Epithelial cell of esophagus (primary cell): ENCODE data around the gene PLXNB1.

ENCODE experiments used
- DNase-seq: peaks from one replicate; pipeline ENCODE4 v3.0.0; 2010; ENCODE audit warnings: low read depth
- H3K4me3 ChIP-seq: 2 replicates; pipeline ENCODE4 v1.5.1; 2011; ENCODE audit warnings: mild to moderate bottlenecking, low read length, control low read depth
- CTCF ChIP-seq: IDR thresholded peaks from 2 replicates; pipeline ENCODE4 v1.5.1; 2011; ENCODE audit warnings: low read depth, mild to moderate bottlenecking, low read length, control low read depth, inconsistent platforms; ENCODE audit not compliant: insufficient read depth; ENCODE audit errors: missing control alignments

The PLXNB1 gene

DNA sequence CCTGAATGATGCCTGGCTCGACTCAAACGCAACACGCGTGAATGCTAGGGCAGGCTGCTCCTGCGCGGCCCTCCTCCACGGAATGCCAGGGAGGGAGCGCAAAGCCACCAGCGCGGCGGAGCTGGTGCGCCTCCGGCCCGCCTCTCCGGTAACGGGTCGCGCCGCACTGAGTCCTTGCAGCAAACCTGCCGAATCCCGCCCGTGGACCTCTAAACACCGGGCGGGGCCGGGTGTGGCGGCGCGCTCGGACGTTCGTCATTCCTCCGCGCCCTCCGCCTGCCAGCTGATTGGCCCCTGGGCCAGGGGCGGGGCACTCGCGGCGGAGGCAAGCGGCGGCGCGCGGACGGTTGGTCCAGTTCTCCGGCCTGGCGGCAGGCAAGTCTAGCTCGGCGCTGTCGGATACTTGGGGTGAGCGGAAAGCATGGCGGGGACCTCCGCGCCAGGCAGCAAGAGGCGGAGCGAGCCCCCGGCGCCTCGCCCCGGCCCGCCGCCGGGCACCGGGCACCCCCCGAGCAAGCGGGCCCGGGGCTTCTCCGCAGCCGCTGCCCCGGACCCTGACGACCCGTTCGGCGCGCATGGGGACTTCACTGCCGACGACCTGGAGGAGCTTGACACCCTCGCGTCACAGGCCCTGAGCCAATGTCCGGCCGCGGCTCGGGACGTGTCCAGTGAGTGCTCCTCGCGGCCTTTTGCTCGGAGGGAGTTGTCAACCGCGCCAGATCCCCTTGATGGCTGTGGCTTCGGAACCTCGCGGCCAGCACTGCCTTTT lies 16.7 kb upstream of the PLXNB1 start, which contains the start of gene ATRIP:
TSS of gene ATRIP (plus strand) at position 313 of the 769 bp plus-strand sequence. CDS start at position 422, 109 bp downstream.
- peak; percentile 95 for DNase-seq
- H3K4me3 ChIP-seq, result peak within 1 kb of the TSS; percentile 73
- TF ChIP-seq CTCF, result no peak

- TF ChIP-seq CTCF, result no peak
- H3K4me3 ChIP-seq, result peak overlapping the region; percentile 73
- no peak for DNase-seq
These were observed 16.1 kb upstream of the PLXNB1 start for GRCh38 chr3:48446043-48446424.

GRCh38 chr3:48445277-48445882 lies 15.5 kb upstream of the PLXNB1 start:
- no peak for TF ChIP-seq CTCF
- DNase-seq, result no peak
- H3K4me3 ChIP-seq, result peak overlapping the region; percentile 73

DNA sequence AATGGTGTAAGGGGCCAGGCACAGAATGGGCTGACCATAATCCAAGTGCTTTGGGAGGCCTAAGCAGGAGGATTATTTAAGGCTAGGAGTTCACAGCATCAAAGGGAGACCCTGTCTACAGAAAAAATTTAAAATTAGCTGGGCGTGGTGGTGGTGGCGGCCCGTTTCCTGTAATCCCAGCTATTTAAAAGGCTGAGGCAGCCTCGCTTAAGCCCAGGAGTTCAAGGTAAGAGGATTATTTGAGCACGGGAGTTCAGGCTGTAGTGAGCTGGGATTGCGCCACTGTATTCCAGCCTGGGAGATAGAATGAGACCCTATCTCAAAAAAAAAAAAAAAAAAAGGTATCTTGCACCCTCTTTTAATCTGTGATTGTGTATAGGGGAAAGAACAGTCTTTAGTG lies 12.1 kb upstream of the PLXNB1 start:
- DNase-seq, result no peak
- H3K4me3 ChIP-seq, result peak overlapping the region; percentile 98
- TF ChIP-seq CTCF, result no peak

DNA sequence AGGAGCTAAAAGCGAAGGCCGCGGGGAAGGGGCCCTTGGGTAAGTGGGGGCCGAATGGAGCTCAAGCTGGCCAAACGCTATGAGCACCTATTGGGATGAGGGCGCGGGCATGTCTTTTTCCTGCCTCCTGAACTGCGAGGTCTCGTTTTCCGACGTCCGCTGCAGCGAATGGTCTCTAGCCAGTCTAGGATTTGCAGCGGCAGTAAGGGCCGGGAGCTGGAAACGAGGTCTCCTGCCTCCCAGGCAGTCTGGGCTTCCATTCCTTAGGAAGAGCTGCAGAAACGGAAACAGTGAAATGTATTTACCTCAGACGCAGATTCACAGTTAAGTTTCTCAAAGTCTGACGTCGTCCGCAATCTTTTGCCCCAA lies 10.7 kb upstream of the PLXNB1 start:
- H3K4me3 ChIP-seq, result peak overlapping the region; percentile 98
- DNase-seq, result no peak
- TF ChIP-seq CTCF, result no peak

DNA sequence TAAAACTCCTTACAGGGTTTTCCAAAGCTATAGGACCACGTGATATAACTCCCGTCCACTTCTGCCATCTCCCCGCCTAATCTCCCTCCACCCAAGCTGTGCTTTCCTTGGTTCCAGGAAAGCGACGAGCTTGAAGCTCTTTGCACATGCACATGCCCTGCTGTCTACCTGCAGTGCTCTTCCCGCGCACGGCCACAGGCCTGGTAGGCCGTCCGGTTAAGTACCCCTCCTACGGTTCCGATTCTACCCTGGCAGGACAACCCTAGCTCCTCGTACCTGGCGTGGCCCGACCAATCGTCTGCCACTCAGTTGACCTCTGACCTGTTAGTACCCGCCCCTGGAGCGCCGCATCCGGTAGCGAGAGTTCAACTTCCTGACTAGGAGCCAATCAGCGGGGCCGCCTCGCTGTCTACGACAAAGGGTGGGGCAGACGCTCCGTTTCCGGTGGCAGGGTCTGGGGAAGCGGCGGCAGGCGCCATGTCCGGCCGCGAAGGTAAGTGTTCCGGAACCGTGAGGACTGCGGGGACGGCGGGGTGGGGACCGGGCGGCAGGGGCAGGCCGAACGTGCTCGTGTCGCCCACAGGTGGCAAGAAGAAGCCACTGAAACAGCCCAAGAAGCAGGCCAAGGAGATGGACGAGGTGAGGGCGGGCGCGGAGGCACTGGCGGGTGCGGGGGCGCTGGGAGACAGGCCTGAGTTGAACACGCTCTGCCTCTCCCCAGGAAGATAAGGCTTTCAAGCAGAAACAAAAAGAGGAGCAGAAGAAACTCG lies 10.1 kb upstream of the PLXNB1 start, which contains the start of the genes CCDC51 and TMA7:
TSS of gene CCDC51 (minus strand) at position 300 of the 770 bp plus-strand sequence. CDS start 4,991 bp downstream, outside the sequence.
TSS of gene TMA7 (plus strand) at position 438 of the 770 bp plus-strand sequence. CDS start at position 478, 40 bp downstream.
- peak within 1 kb of the TSS; percentile 98 for H3K4me3 ChIP-seq
- no peak for TF ChIP-seq CTCF
- DNase-seq, result peak; percentile 99
